AG20443 (cell line): ENCODE results near the gene HACD2.
"Not testable (repeated sequence)": the region's sequence is repeated elsewhere in the genome, so short reads cannot be mapped to it uniquely, and the experiment has no call there.

Source experiments
- DNase-seq: peaks from one replicate; pipeline ENCODE4 v3.0.0; 2012; ENCODE audit warnings: low spot score, mixed read lengths

HACD2 gene

DNA sequence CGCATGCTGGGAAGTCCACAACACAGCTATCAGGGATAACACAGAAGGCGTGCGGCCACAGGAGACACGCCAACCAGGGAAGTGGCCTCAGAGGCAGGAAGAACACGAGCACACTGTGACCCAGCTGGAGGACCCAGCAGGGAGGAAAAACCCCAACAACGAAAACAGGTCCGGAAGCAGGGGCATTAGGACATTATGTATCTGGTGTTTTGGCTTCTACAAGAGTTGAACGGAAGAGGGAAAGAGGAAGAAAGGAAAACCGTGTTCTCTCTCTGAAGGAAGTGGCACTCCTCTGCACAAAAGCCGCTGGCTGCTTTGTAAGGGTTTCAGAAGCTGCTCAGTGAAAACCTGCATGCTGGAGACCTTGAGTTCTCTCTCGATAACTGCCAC is 61.8 kb downstream of the HACD2 start:
- no peak for DNase-seq

DNA sequence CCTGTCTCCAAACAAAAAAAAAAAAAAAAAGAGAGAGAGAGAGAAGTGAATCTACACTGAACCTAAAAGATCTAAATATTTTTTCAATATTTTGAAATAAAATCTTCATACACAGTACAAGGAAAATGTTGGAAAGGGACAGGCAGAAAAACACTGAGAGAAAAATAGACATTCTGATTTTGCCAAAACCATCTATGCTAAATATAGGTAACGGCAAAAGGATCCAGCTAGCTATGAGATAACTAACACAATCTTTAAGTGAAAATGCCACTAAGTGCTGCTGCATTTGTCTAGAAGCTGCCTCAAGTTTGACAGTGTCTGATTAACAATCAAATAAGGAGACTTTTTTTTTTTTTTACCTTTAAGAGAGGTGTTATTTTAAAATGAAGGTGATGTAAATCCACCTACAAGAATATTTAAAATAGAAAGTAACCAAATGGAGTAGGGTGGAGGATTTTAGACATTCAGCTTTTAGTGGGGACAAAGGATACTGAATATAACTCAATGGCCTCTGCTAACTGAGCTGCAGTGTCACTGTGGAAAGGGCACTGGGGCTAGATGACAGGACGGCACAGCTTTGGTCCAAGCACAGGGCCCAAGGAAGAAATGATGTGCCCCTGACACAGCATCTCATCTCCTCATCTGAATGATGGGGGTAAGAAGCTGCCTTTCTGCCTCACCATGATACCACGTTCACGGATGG is 62.4 kb downstream of the HACD2 start:
- DNase-seq = no peak

GRCh38 chr3:123521179-123521969 is 63.5 kb downstream of the HACD2 start:
- no peak for DNase-seq

GRCh38 chr3:123520656-123521055 is 64.2 kb downstream of the HACD2 start:
- DNase-seq = no peak

GRCh38 chr3:123518892-123519485 is 65.9 kb downstream of the HACD2 start:
- DNase-seq = peak; percentile 31

- DNase-seq = no peak
Observed at GRCh38 chr3:123511726-123512125, 73.1 kb downstream of the HACD2 start.

- no peak for DNase-seq
Observed at GRCh38 chr3:123511084-123511483, 73.8 kb downstream of the HACD2 start.

DNA sequence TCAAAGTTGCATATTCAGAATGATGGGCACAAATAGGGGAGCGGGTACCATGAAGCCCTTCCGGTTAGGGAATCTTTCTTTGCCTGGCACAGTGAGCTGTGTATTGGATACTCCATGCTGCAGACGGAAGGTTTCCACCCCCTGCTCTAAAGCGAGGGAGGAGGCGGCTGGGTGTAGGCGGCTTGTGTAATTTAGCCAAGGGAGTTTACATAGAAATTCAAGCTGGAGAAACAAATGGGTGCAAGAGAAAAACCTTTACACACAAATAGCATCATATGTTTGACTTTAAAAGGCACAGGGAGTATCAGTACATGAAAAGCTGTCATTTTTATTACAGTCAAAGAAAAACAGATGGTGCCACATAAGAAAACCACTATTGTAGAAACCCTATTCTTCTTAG is 76.7 kb downstream of the HACD2 start:
- no peak for DNase-seq

- DNase-seq = no peak
Observed at GRCh38 chr3:123505820-123506219, 79.0 kb downstream of the HACD2 start.

DNA sequence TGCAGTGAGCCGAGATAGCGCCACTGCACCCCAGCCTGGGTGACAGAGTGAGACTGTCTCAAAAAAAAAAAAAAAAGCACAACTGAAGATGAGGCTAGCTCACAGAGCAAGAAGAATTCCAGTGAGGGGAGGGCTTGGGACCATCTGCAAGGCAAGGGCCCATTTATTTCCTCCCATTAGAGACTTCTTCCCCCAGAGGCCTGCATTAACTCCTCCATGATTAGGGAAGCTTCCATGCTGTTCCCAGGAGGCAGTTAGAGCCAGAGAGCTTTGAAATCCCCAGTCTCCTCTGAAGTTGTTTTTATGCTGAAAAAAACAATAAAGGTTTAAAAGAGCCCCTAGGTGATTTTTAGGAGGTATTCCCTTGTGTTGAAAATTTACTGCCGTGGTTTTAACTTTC is 81.7 kb downstream of the HACD2 start:
- no peak for DNase-seq

- DNase-seq = peak; percentile 56
Observed at GRCh38 chr3:123499322-123499721, 85.5 kb downstream of the HACD2 start.

GRCh38 chr3:123498761-123499160 is 86.1 kb downstream of the HACD2 start:
- no peak for DNase-seq

DNA sequence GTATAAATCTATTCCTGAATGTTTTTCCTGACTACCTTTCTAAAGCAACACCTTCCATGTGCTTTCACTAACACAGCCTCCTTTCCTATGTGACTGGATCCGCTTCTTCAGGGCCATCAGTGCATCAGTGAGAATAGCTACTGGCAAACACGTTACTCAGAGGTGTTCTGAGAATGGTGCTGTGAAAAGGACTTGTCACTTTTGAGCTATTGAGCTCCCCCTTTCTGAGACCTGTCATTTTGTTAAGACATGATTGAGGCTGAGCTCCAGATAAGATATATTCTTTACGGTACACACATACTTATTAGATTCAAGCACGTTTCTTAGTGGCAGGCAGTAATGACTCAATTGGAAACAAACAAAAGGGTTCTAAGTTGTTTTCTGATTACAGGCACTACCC is 90.9 kb downstream of the HACD2 start:
- no peak for DNase-seq

DNA sequence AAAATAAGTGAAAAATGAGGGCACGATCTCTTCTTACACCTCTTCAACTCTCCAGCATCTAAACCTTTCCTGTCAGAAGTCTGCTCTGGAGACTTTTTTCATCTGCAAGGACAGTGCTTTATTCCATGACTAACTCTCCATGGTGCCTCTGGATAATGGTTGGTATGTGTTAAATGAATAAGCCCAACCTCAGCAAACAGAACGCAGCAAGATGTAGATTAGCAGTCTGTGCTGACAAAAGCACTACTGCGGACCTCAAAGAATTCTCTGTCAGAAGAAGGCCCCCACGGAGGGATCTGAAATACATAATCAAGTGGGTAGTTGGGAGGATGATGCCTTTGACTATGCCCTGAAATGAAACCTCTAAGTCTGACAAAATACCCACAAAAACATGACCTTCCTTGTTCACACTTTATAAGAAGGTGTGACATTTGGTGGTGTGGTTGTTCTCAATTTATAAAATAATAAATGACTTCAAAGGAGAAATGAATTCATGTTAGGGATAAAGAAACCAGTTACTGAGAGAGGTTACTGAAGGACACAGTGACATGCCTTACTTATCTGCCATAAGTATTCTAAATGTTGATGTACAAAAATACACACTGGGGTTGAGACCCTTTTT is 92.8 kb downstream of the HACD2 start:
- no peak for DNase-seq

GRCh38 chr3:123489400-123490004 is 95.4 kb downstream of the HACD2 start:
- DNase-seq = peak; percentile 90

GRCh38 chr3:123488645-123489347 is 96.1 kb downstream of the HACD2 start:
- no peak for DNase-seq

DNA sequence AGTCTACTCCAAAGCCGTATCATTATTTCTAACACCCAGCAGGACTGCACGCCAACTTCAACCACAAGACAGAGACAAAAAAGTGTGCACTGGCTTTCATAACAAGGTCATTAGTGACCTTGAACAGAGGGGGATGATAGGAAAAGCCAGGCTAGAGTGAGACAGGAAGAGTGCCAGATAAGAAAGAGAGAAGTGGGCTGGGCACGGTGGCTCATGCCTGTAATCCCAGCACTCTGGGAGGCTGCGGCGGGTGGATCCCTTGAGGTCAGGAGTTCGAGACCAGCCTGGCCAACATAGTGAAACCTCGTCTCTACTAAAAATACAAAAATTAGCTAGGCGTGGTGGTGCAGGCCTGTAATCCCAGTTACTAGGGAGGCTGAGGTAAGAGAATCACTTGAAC is 97.8 kb downstream of the HACD2 start:
- DNase-seq = not testable (repeated sequence)

DNA sequence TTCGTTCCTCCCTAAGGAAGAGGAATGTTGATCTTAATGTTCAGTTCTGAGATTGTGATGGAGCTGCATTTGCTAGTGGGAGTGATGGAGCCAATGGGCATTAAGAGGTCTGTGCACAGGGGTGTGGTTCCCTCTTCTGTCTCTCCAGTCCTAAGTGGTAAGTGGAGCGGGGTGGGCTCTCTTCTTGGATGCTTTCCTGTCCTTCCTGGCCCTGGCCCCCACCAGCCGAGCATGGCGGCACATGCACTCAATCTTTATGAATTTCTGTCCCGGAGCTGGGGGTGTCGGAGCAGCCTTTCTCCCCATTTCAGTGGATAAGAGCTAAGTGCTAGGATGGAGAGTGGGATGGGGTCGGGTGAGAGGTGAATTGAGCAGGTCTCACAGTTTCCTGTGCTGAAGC is 98.4 kb downstream of the HACD2 start:
- no peak for DNase-seq

- DNase-seq = no peak
Observed at GRCh38 chr3:123485551-123485950, 99.3 kb downstream of the HACD2 start.

- DNase-seq = no peak
Observed at GRCh38 chr3:123483146-123483545, 101.7 kb downstream of the HACD2 start.

DNA sequence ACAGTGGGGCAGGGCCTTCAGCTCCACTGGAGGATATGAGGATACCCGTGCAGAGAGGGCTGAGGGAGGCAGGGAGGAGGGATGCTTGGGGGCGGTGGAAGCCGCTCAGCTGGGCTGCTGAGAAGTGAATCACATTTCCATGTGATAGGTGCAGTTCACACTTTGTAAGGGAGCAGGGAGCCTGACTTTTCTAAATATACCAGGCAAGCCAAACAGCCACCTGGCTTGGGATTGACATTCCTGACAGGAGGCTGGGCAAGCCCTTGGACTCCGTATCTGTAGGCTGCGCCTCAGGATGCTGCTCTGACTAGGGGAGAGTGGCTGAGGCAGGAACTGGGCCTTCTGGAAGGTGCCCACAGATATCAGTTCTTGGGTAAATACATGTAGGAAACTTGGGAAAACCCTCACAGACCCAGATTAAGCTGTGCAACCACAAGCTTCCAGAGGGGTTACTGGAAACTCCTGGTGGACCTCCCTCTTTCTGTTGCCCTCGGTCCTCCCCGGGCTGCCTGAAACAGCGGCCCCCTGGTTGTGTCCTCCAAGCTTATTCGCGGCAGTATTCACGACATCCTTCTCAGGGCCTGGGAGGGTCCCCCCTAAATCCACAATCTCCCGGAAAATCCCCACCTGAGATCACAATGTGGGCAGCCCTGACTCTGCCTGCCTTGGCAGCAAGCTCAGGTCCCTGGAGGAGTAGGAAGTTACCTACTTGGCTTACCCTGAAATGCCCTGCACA is 103.0 kb downstream of the HACD2 start:
- DNase-seq = no peak
